COLO668 (cell line): ENCODE measurements around the gene MMP11.

Source experiments
- DNase-seq: peaks from one replicate; lab custom pipeline; 2025; ENCODE audit not compliant: unreplicated experiment; lab: John Stamatoyannopoulos, UW

The MMP11 gene

GRCh38 chr22:23759566-23759965, 13.1 kb upstream of the MMP11 start:
- DNase-seq, result no peak

GRCh38 chr22:23760056-23760455, 12.6 kb upstream of the MMP11 start:
- no peak for DNase-seq

GRCh38 chr22:23762842-23763578, 9.6 kb upstream of the MMP11 start, which contains the start of gene C22orf15:
Gene C22orf15 (plus strand): TSS chr22:23762990. CDS start chr22:23763307, 317 bp downstream.
- no peak for DNase-seq

GRCh38 chr22:23763579-23763945, 9.1 kb upstream of the MMP11 start:
- no peak for DNase-seq

GRCh38 chr22:23763954-23764353, 8.7 kb upstream of the MMP11 start:
- no peak for DNase-seq

GRCh38 chr22:23764899-23765881, 7.5 kb upstream of the MMP11 start:
- no peak for DNase-seq

GRCh38 chr22:23767303-23767672, 5.4 kb upstream of the MMP11 start:
- DNase-seq, result no peak

- peak; percentile 90 for DNase-seq
These were observed 4.7 kb upstream of the MMP11 start, which contains the start of gene CHCHD10 for GRCh38 chr22:23767673-23768548. Gene CHCHD10 (minus strand): TSS chr22:23767972. CDS start chr22:23767874, 98 bp downstream.

- DNase-seq, result peak; percentile 71
These were observed 3.2 kb upstream of the MMP11 start for GRCh38 chr22:23769321-23769965.

- no peak for DNase-seq
These were observed 367 bp upstream of the MMP11 start for GRCh38 chr22:23772315-23772648.

- peak; percentile 47 for DNase-seq
These were observed 949 bp downstream of the MMP11 start for GRCh38 chr22:23773483-23774113.

- DNase-seq, result no peak
These were observed 1.7 kb downstream of the MMP11 start for GRCh38 chr22:23774114-23774921.

GRCh38 chr22:23774922-23775436, 2.3 kb downstream of the MMP11 start:
- no peak for DNase-seq

GRCh38 chr22:23775779-23776375, 3.2 kb downstream of the MMP11 start:
- DNase-seq, result no peak

GRCh38 chr22:23777776-23778576, 5.3 kb downstream of the MMP11 start:
- DNase-seq, result no peak

- no peak for DNase-seq
These were observed 5.9 kb downstream of the MMP11 start for GRCh38 chr22:23778577-23778900.

- no peak for DNase-seq
These were observed 6.4 kb downstream of the MMP11 start for GRCh38 chr22:23779083-23779482.

GRCh38 chr22:23779731-23780130, 7.1 kb downstream of the MMP11 start:
- DNase-seq, result no peak
